Stimulated activated CD8-positive, alpha-beta memory T cell treated with anti-CD3 and anti-CD28 coated beads, Interleukin-7, amount 100 ng/mL, for 48 hours (primary cell): ENCODE measurements around the gene PCDHGA9.
"Not testable (repeated sequence)": the region's sequence is repeated elsewhere in the genome, so short reads cannot be mapped to it uniquely, and the experiment has no call there.

Experiments
- DNase-seq, 2 donors: peaks; one replicate each; pipeline ENCODE4 v3.0.0-alpha.2; 2020; ENCODE audit warnings: low read depth in 1 of 2; ENCODE audit errors: extremely low read depth in 1 of 2

The PCDHGA9 gene

GRCh38 chr5:141383345-141383744 is 19.2 kb upstream of the PCDHGA9 start:
- no peak for DNase-seq

GRCh38 chr5:141384471-141385267 is 17.9 kb upstream of the PCDHGA9 start:
- DNase-seq, result no peak

- not testable (repeated sequence) for DNase-seq
Observed at GRCh38 chr5:141387557-141388311, 14.8 kb upstream of the PCDHGA9 start, which contains the start of gene PCDHGB4. Gene PCDHGB4, plus strand, starts transcription at chr5:141387698. Its CDS starts 187 bp downstream, at chr5:141387885.

GRCh38 chr5:141388661-141389060 is 13.9 kb upstream of the PCDHGA9 start:
- no peak for DNase-seq

GRCh38 chr5:141389153-141390042 is 13.2 kb upstream of the PCDHGA9 start:
- DNase-seq, result no peak

GRCh38 chr5:141392429-141393198 is 10.0 kb upstream of the PCDHGA9 start, which contains the start of gene PCDHGA8:
Gene PCDHGA8, plus strand, starts transcription at chr5:141392633. Its CDS starts 181 bp downstream, at chr5:141392814.
- DNase-seq, result no peak

- DNase-seq, result no peak
Observed at GRCh38 chr5:141393267-141393666, 9.3 kb upstream of the PCDHGA9 start.

- not testable (repeated sequence) for DNase-seq
Observed at GRCh38 chr5:141394401-141395187, 8.0 kb upstream of the PCDHGA9 start.

- not testable (repeated sequence) for DNase-seq
Observed at GRCh38 chr5:141397756-141398551, 4.6 kb upstream of the PCDHGA9 start, which contains the start of gene PCDHGB5. Gene PCDHGB5, plus strand, starts transcription at chr5:141397947. Its CDS starts 181 bp downstream, at chr5:141398128.

- DNase-seq, result no peak
Observed at GRCh38 chr5:141398608-141399007, 4.0 kb upstream of the PCDHGA9 start.

GRCh38 chr5:141399555-141400258 is 2.9 kb upstream of the PCDHGA9 start:
- DNase-seq, result no peak

- no peak for DNase-seq
Observed at GRCh38 chr5:141403387-141403786, 809 bp downstream of the PCDHGA9 start.

- not testable (repeated sequence) for DNase-seq
Observed at GRCh38 chr5:141407790-141408505, 5.4 kb downstream of the PCDHGA9 start, which contains the start of gene PCDHGB6. Gene PCDHGB6, plus strand, starts transcription at chr5:141408021. Its CDS starts 182 bp downstream, at chr5:141408203.

GRCh38 chr5:141409598-141410306 is 7.2 kb downstream of the PCDHGA9 start:
- DNase-seq, result no peak

GRCh38 chr5:141411575-141411974 is 9.0 kb downstream of the PCDHGA9 start:
- no peak for DNase-seq

- peak in 1 of 2 donors; percentile 25 for DNase-seq
Observed at GRCh38 chr5:141412854-141413539, 10.4 kb downstream of the PCDHGA9 start, which contains the start of gene PCDHGA10. Gene PCDHGA10, plus strand, starts transcription at chr5:141412987. Its CDS starts 189 bp downstream, at chr5:141413176.
